ENCODE results near the gene CLEC4D.
A peak's percentile ranks its signal among the peaks of the same experiment; 100 is the strongest.
"Not testable (repeated sequence)": the region's sequence is repeated elsewhere in the genome, so short reads cannot be mapped to it uniquely, and the experiment has no call there.

The CLEC4D gene

GRCh38 chr12:8513256-8513655 lies at the start of gene CLEC4D:
Gene CLEC4D (plus strand): TSS chr12:8513503. CDS start chr12:8513733, 230 bp downstream.
- DNase-seq = no peak

- DNase-seq = no peak
These were observed 47.9 kb upstream of the CLEC4D start for GRCh38 chr12:8465301-8465996.

GRCh38 chr12:8466241-8466640 lies 47.1 kb upstream of the CLEC4D start:
- DNase-seq = no peak

GRCh38 chr12:8471090-8471489 lies 42.2 kb upstream of the CLEC4D start:
- DNase-seq = no peak

- no peak for DNase-seq
These were observed 37.6 kb upstream of the CLEC4D start for GRCh38 chr12:8475508-8476203.

GRCh38 chr12:8482571-8483061 lies 30.7 kb upstream of the CLEC4D start:
- DNase-seq = no peak

- DNase-seq = no peak
These were observed 30.2 kb upstream of the CLEC4D start for GRCh38 chr12:8483079-8483478.

- no peak for DNase-seq
These were observed 21.4 kb upstream of the CLEC4D start for GRCh38 chr12:8491646-8492530.

- DNase-seq = peak; percentile 25
These were observed 20.2 kb upstream of the CLEC4D start for GRCh38 chr12:8493084-8493483.

GRCh38 chr12:8495671-8496070 lies 17.6 kb upstream of the CLEC4D start:
- not testable (repeated sequence) for DNase-seq

GRCh38 chr12:8496074-8496473 lies 17.2 kb upstream of the CLEC4D start:
- DNase-seq = not testable (repeated sequence)

- DNase-seq = no peak
These were observed 13.7 kb upstream of the CLEC4D start for GRCh38 chr12:8499616-8500015.

- DNase-seq = no peak
These were observed 11.6 kb upstream of the CLEC4D start for GRCh38 chr12:8501720-8502119.

GRCh38 chr12:8504351-8504750 lies 9.0 kb upstream of the CLEC4D start:
- DNase-seq = no peak

GRCh38 chr12:8507596-8507995 lies 5.7 kb upstream of the CLEC4D start:
- no peak for DNase-seq

GRCh38 chr12:8508223-8508622 lies 5.1 kb upstream of the CLEC4D start:
- DNase-seq = no peak

- DNase-seq = no peak
These were observed 4.1 kb upstream of the CLEC4D start for GRCh38 chr12:8508910-8509841.

GRCh38 chr12:8517971-8518370 lies 4.7 kb downstream of the CLEC4D start:
- no peak for DNase-seq

GRCh38 chr12:8519171-8519570 lies 5.9 kb downstream of the CLEC4D start:
- DNase-seq = no peak

GRCh38 chr12:8527250-8528130 lies 14.2 kb downstream of the CLEC4D start:
- no peak for DNase-seq

- no peak for DNase-seq
These were observed 18.7 kb downstream of the CLEC4D start for GRCh38 chr12:8532045-8532444.

All from activated CD8-positive, alpha-beta memory T cell treated with anti-CD3 and anti-CD28 coated beads, Interleukin-2, amount 50 U/mL, for 4 hours (primary cell).